DMS79 treated with DMSO at 0.1 percent for 48 hours (cell line): ENCODE measurements around the gene FAM107B.
"Not testable (repeated sequence)": the region's sequence is repeated elsewhere in the genome, so short reads cannot be mapped to it uniquely, and the experiment has no call there.

ENCODE experiments used
- DNase-seq: peaks from one replicate; lab custom pipeline; 2025; lab: John Stamatoyannopoulos, UW

The FAM107B gene

GRCh38 chr10:14601326-14601725 lies 173.4 kb downstream of the FAM107B start:
- no peak for DNase-seq

- DNase-seq, result no peak
Measured at GRCh38 chr10:14600065-14600464, 174.6 kb downstream of the FAM107B start.

DNA sequence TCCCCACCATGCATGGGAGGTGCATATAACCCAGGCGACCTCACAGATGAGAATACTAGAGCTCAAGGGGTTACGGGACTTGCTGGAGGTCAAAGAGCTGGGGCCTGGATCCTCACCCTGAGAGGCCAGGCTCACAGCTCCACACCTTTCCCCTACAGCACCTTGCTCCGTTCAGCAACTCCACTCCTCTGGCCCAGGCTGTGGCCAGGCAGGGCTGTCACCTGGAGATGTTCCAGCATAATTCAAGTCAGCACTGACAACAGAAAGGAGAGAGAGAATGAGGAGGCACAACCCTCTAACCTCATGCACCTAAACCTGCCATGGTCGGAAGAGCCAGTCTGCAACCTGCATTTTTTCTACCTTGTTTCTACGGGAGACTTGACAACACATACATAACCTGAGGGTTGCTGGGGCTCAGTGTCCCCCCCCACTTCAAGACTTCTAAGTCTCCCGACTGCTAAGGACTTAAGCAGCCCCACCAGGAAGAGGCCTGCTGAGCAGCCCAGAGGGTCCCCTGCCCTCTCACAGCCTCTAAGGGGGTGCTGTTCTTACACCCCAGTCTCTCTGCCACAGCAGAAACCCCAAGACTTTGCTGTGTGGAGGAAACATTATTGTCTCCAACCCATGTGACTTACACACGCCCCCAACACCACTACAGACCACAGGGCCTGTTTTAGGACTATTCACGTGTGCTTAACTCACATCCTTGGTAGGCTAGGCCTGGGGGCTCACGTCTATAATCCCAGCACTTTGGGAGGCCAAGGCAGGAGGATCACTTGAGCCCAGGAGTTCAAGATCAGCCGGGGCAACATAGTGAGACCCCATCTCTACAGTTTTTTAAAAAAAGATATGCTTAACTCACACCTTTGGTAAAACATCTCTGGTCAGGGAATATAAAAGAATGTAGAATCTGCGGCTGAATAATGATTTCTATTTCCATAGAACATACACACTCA lies 175.6 kb downstream of the FAM107B start:
- no peak for DNase-seq

DNA sequence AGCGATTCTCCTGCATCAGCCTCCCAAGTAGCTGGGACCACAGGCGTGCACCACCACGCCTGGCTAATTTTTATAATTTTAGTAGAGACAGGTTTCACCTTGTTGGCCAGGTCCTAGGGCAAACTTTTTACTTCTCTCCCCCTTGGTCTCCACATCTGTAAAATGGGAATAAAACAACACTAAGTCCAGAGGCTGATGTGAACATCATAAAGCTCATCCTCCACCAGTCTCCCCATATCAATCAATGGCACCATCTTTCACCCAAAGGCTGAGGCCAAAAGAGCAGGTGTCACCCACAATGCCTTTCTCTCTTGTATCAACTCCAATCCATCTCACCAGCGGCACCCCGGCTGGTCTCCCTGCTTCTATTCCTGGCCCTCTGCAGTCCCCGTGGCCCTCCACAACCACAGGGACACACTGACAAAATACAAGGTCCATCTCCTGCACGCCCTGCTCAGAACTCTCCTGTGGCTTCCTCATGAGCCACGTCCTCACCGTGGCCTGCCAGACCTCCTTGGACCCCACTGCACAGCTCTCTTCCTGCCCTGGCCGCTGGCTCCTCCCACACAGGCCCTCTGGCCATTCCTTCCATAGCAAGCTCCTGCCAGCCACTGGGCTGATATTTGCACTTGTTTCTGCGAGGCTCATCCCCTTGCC lies 179.0 kb downstream of the FAM107B start:
- DNase-seq, result no peak

- DNase-seq, result no peak
Measured at GRCh38 chr10:14594878-14595525, 179.7 kb downstream of the FAM107B start.

- DNase-seq, result no peak
Measured at GRCh38 chr10:14593806-14594205, 180.9 kb downstream of the FAM107B start.

GRCh38 chr10:14592566-14592965 lies 182.1 kb downstream of the FAM107B start:
- DNase-seq, result no peak

GRCh38 chr10:14592026-14592425 lies 182.7 kb downstream of the FAM107B start:
- no peak for DNase-seq

DNA sequence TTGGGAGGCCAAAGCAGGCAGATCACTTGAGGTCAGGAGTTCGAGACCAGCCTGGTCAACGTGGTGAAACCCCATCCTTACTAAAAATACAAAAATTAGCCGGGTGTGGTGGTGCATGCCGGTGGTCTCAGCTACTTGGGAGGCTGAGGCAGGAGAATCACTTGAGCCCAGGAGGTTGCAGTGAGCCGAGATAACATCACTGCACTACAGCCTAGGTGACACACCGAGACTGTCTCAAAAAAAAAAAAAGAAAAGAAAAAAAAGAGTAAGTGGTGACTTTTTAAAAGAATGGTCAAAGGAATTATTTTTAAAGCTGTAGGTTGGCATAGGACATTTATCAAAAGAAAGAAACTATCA lies 185.8 kb downstream of the FAM107B start:
- not testable (repeated sequence) for DNase-seq

DNA sequence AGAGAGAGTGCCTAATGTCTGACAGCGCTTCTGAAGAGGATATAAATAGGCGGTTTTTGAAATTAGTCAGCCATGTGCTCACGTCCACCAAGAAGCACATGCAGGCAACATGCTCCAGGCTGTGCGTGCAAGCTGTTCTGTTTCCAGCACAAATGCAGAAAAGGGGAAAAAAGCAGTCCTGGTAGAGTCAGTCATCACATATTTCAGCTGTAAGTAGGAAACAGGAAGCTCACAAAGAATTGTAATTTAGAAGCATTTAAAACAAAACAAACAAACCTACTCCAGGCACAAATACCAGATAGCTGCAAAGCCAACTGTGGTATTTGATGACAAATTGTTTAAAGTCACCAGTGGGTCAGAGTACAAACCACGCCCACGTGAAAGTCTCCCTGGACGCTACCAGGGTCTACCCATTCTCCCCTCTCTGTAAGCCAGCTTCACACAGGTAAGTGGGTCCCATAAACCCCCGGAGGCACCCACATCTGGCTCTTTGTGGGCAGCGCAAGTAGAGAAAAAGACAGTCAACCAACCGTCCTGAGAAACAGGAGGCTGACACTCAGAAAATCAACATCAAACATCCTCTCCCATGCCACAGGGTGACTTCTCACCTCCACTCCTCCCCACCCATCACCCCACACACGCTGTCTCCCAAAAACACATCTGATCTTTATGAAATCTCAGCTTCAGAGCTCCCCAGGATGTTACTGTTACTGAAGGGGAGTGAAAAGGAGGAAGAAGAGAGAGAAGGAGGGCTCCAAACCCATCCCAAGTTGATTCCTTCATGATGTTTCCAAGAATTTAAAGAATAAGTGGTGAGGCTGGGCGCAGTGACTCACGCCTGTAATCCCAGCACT lies 186.4 kb downstream of the FAM107B start:
- no peak for DNase-seq

GRCh38 chr10:14587540-14588083 lies 187.1 kb downstream of the FAM107B start:
- DNase-seq, result no peak

- no peak for DNase-seq
Measured at GRCh38 chr10:14586901-14587300, 187.8 kb downstream of the FAM107B start.

DNA sequence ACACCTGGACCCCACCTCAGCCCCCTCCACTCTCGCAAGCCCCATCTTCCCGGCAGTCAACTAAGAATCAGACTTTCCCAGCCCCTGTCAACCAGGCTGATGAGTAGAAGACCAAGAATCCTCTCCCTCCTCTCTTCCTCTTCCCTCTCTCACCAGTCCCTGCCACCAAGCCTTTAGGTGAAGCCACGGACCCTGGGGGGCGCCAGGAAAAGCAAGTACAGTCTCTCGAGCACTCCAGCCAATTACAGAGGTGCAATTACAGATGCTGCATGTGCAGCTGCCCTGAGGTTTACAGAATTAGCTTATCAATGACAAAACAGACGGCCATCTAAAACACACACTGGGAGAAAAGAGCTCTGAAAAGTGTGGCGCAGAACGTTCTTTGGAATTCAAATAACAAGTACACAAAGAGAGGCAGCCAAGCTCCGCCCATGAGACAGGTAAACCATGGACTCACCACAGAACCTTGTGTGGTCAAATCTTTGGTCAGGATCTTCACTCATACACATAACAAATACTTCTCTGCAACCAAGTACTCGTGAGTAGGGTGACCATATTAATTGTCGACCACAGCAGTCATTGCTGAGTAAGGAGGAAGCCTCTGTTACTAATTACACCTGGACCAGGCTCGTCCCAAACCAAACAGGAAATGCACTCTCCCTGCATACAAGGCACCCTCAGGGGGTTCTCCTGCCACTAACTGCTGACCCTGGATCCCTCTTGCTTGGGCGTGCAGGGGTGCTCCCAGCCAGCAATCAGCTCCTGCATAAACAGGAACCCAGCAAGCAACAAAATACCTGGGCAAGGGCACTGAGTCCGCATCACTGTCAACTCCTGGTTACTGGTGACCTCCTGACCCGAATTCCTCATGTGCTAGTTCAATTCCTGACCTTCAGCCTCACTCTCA lies 189.2 kb downstream of the FAM107B start:
- DNase-seq, result no peak

GRCh38 chr10:14584661-14585060 lies 190.0 kb downstream of the FAM107B start:
- no peak for DNase-seq

GRCh38 chr10:14583967-14584366 lies 190.7 kb downstream of the FAM107B start:
- DNase-seq, result no peak

- DNase-seq, result no peak
Measured at GRCh38 chr10:14583252-14583651, 191.4 kb downstream of the FAM107B start.

- no peak for DNase-seq
Measured at GRCh38 chr10:14581553-14582321, 193.0 kb downstream of the FAM107B start.

DNA sequence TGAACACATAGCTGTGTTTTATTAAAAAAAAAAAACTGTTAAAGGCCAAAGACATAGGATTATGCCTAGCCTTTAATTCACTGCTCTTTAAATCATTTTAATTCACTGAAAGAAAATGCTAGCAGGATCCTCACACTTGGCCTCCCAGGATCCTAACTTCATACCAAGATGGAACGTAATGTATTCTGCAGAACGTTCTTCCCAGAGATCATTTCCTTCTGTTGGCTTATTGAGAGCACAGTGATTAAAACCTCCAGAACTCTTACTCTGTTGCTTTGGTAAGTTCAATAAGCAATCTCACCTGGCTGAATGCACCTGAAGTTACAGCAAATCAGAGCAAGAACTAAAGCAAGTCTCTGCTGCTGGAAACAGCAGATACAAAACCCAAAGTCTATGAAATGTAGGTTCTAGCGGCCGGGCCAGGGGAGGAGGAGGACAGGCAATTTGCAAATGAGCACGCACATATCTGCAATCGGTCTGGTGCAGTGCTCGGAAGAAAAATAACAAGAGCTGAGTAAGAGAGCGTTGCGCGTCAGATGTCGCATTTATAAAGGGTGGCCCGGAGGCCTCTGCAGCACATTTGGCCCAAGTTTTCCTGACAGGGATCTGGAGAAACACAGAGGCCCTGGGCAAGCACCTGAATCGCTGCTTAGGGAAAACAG lies 193.9 kb downstream of the FAM107B start:
- no peak for DNase-seq

DNA sequence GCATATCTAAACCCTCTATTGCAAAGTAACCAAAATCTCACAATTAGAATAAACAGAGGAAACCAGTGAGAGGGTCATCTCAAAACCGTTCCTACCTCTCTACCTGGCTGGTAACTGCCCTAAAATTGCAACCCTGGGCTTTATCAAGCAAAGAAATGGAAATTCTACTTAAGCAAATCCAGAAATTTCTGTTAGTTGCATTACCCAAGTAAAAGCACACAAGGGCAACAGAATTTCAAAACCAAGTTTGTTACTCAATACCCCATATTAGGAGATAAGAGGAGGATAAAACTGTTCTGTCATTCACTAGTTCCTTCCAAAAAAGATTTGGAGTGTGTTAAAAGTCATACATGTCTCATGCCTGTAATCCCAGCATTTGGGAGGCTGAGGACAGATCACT lies 195.3 kb downstream of the FAM107B start:
- no peak for DNase-seq
